ENCODE measurements around the gene TMEM61. TPM values are rescaled to one million over a fixed set of nuclear protein-coding genes. Genes with fewer than 3 reads are reported as not detected.

TMEM61 gene
- total RNA-seq = 0.12 TPM in 1 of 2 replicates, not detected in the other

DNA sequence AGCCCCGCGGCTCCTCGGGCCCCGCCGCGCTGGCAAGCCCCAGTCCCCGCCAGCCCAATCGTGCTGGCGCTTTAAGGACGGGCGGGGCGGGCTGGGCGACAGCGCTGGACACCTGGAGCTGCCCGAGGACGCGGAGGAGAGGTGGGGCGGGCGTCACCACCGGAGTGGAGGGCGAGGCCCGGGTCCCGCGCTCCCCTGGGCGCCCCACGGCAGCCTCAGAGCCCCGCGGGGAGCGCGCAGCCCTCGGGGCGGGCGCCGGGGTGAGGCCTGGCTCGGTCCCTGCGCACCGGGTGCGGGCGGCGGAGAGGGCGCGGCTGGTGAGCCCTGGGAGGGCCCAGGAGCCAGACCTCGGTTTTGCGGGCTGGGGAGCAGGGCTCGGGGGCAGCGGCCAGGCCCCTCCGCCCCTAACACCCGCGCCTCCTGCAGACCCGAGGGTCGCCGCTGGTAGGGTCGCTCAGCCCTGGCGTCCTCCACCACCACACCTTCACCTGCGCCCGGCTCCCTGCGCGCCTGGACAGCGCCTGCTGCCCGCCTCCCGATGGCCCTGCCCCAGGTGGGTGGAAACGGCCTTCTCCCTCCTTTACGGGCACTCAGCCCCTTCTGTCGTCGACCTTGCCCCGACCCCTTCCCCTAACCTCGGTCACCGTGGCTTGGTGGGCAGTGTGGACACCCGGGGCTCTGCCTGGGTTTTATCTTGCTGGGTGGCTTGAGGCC is at the start of gene TMEM61:
Gene TMEM61, plus strand, starts transcription at position 101 of the 714 bp plus-strand sequence. Its CDS starts 438 bp downstream, at position 539.

GRCh38 chr1:54998677-54999076 is 18.2 kb downstream of the TMEM61 start, which contains the start of gene BSND:
BSND (plus strand) TSS chr1:54998933; CDS start chr1:54999187, 254 bp downstream.

GRCh38 chr1:55039342-55040082 is 59.1 kb downstream of the TMEM61 start, which contains the start of gene PCSK9:
PCSK9 (plus strand) TSS chr1:55039548; CDS start chr1:55039838, 290 bp downstream.

Other genes starting within 250 kb of the TMEM61 start
- gene PARS2, start 216.1 kb upstream of the TMEM61 start, total RNA-seq = 4.3 and 4.5 TPM in 2 replicates
- gene TTC22, start 179.3 kb upstream of the TMEM61 start, total RNA-seq = not detected in 2 replicates
- gene DHCR24, start 93.4 kb upstream of the TMEM61 start, total RNA-seq = 76.8 and 78.6 TPM in 2 replicates
- not detected in 2 replicates for gene BSND, start 18.3 kb downstream of the TMEM61 start, total RNA-seq
- 0.29 and 0.31 TPM in 2 replicates for gene PCSK9, start 58.9 kb downstream of the TMEM61 start, total RNA-seq
- 12.9 and 14.2 TPM in 2 replicates for gene USP24, start 234.7 kb downstream of the TMEM61 start, total RNA-seq